RKO (cell line): Measurements from ENCODE around the gene TIAM1.

Source experiments
- DNase-seq: peaks from one replicate; pipeline ENCODE4 v3.0.0-alpha.2; 2016; ENCODE audit warnings: low spot score

The TIAM1 gene

GRCh38 chr21:31343680-31344480 lies at the start of gene TIAM1:
Gene TIAM1, minus strand, starts transcription at chr21:31344261. Its CDS starts 77,289 bp downstream, at chr21:31266972.
- no peak for DNase-seq

- DNase-seq, result no peak
These were observed 43.6 kb upstream of the TIAM1 start for GRCh38 chr21:31387560-31388186.

GRCh38 chr21:31386006-31386405 lies 41.9 kb upstream of the TIAM1 start:
- no peak for DNase-seq

GRCh38 chr21:31383770-31384169 lies 39.7 kb upstream of the TIAM1 start:
- DNase-seq, result no peak

GRCh38 chr21:31382060-31382459 lies 38.0 kb upstream of the TIAM1 start:
- DNase-seq, result no peak

GRCh38 chr21:31376301-31376700 lies 32.2 kb upstream of the TIAM1 start:
- DNase-seq, result no peak

- no peak for DNase-seq
These were observed 30.3 kb upstream of the TIAM1 start for GRCh38 chr21:31374395-31374794.

- DNase-seq, result no peak
These were observed 28.4 kb upstream of the TIAM1 start for GRCh38 chr21:31372471-31372765.

GRCh38 chr21:31371715-31372470 lies 27.8 kb upstream of the TIAM1 start:
- no peak for DNase-seq

- DNase-seq, result no peak
These were observed 27.0 kb upstream of the TIAM1 start for GRCh38 chr21:31370893-31371544.

GRCh38 chr21:31370281-31370892 lies 26.3 kb upstream of the TIAM1 start:
- DNase-seq, result no peak

- DNase-seq, result no peak
These were observed 24.3 kb upstream of the TIAM1 start for GRCh38 chr21:31368361-31368760.

- no peak for DNase-seq
These were observed 23.7 kb upstream of the TIAM1 start for GRCh38 chr21:31367801-31368200.

GRCh38 chr21:31366825-31367224 lies 22.8 kb upstream of the TIAM1 start:
- peak; percentile 69 for DNase-seq

- DNase-seq, result no peak
These were observed 20.3 kb upstream of the TIAM1 start for GRCh38 chr21:31364253-31364945.

GRCh38 chr21:31363720-31364119 lies 19.7 kb upstream of the TIAM1 start:
- no peak for DNase-seq

GRCh38 chr21:31360717-31361116 lies 16.7 kb upstream of the TIAM1 start:
- no peak for DNase-seq

GRCh38 chr21:31358158-31358557 lies 14.1 kb upstream of the TIAM1 start:
- DNase-seq, result no peak

- DNase-seq, result no peak
These were observed 12.4 kb upstream of the TIAM1 start for GRCh38 chr21:31356440-31356839.

- peak; percentile 82 for DNase-seq
These were observed 10.8 kb upstream of the TIAM1 start for GRCh38 chr21:31354604-31355443.

GRCh38 chr21:31354122-31354521 lies 10.1 kb upstream of the TIAM1 start:
- DNase-seq, result no peak
